K562 (cell line): ENCODE measurements around the gene RIPOR2. TPM values are rescaled to one million over a fixed set of nuclear protein-coding genes. Genes with fewer than 3 reads are reported as not detected.

Experiments used
- ATAC-seq: fragments of 200-7000 bp; cut with Tn5 transposase; 3 replicates; pipeline ENCODE4 v1.9.1; 2020; ENCODE audit warnings: moderate library complexity
- BruUV-seq: library from RNA; stranded (reverse); fragments of 400-500 nt; replicated peaks from 2 replicates; lab custom pipeline; 2021; lab: Mats Ljungman, UMichigan
- CTCF ChIA-PET: fragments of 300-600 bp; formaldehyde crosslinking; extraction: SDS; loops from one replicate; lab custom pipeline; 2021; ENCODE audit warnings: low intra/inter-chr PET ratio; lab: Yijun Ruan, JAX
- POLR2A ChIA-PET: fragments of 300-600, 350-650 bp; sonication (Branson Sonifier 250); formaldehyde crosslinking; extraction: SDS; loops from one replicate; lab custom pipeline; 2021; ENCODE audit warnings: antibody characterized with exemption, inconsistent platforms; lab: Yijun Ruan, JAX
- DNase-seq, 4 experiments: peaks; one replicate each; pipeline versions ENCODE4 v3.0.0 to v3.0.0-alpha.2; 2011 to 2018; ENCODE audit warnings: low spot score in 3 of 4, mixed read lengths in 3 of 4; ENCODE audit errors: extremely low read depth in 1 of 4
- FAIRE-seq: peaks from 2 replicates; lab custom pipeline; 2011; peaks lifted over from hg19 to GRCh38; lab: Jason Lieb, UNC
- H2AFZ ChIP-seq: 2 replicates; pipeline ENCODE4 v1.6.0; 2011; ENCODE audit warnings: low read depth, low read length, control low read depth, inconsistent platforms
- H3K27ac ChIP-seq: fragments of 200-600 bp; 3 replicates; pipeline ENCODE4 v1.8.0; 2011; ENCODE audit warnings: low read depth, mild to moderate bottlenecking, control low read depth, inconsistent platforms, low read length, moderate library complexity, mixed read lengths; ENCODE audit errors: extremely low read depth
- H3K27me3 ChIP-seq, 2 experiments: fragments of 300-600 bp in 1 of 2; 2 replicates in 1 of 2; 3 replicates in 1 of 2; pipeline versions ENCODE4 v1.6.0 to v1.8.0; 2011; ENCODE audit warnings: inconsistent platforms in 2 of 2, low read length in 2 of 2, mild to moderate bottlenecking in 1 of 2, mixed read lengths in 1 of 2, moderate library complexity in 1 of 2; ENCODE audit not compliant: control insufficient read depth in 2 of 2, insufficient read depth in 2 of 2
- H3K36me3 ChIP-seq: fragments of 300-600 bp; 3 replicates; pipeline ENCODE4 v1.8.0; 2011; ENCODE audit warnings: mild to moderate bottlenecking, low read length, inconsistent platforms; ENCODE audit not compliant: control insufficient read depth, insufficient read depth
- H3K4me1 ChIP-seq, 2 experiments: fragments of 200-600 bp in 1 of 2; replicated peaks in 1 of 2; 2 replicates in 1 of 2; 3 replicates in 1 of 2; pipeline versions ENCODE4 v1.5.1 to v1.8.0; 2011; ENCODE audit warnings: inconsistent platforms in 2 of 2, low read length in 2 of 2, mild to moderate bottlenecking in 1 of 2, mixed read lengths in 1 of 2, moderate library complexity in 1 of 2; ENCODE audit not compliant: control insufficient read depth in 2 of 2, insufficient read depth in 2 of 2
- H3K4me2 ChIP-seq: 2 replicates; pipeline ENCODE4 v1.6.1; 2011; ENCODE audit warnings: low read length, control low read depth, inconsistent platforms, mixed read lengths; ENCODE audit not compliant: insufficient read depth
- H3K4me3 ChIP-seq: fragments of 200-600 bp; sonication (generic), shearing (Covaris generic); 2 replicates; pipeline ENCODE4 v1.5.1; 2016; ENCODE audit warnings: control low read depth, inconsistent platforms
- H3K79me2 ChIP-seq: fragments of 200-600 bp; 3 replicates; pipeline ENCODE4 v1.8.0; 2011; ENCODE audit warnings: low read length, inconsistent platforms; ENCODE audit not compliant: control insufficient read depth, insufficient read depth
- H3K9ac ChIP-seq, 2 experiments: 2 replicates each; pipeline versions ENCODE4 v1.6.0 to v1.6.1; 2011; ENCODE audit warnings: low read depth in 2 of 2, low read length in 2 of 2, control low read depth in 1 of 2, inconsistent platforms in 1 of 2, mild to moderate bottlenecking in 1 of 2, mixed read lengths in 1 of 2; ENCODE audit not compliant: insufficient read depth in 1 of 2
- H3K9me1 ChIP-seq: one replicate; pipeline ENCODE4 v1.6.0; 2011; ENCODE audit warnings: inconsistent platforms, mild to moderate bottlenecking, low read length, moderate library complexity; ENCODE audit not compliant: control insufficient read depth, insufficient read depth
- H3K9me3 ChIP-seq: replicated peaks from 2 replicates; pipeline ENCODE4 v1.5.1; 2011; ENCODE audit warnings: low read depth, low read length, inconsistent platforms; ENCODE audit not compliant: control insufficient read depth, insufficient read depth
- H4K20me1 ChIP-seq: replicated peaks from 2 replicates; pipeline ENCODE4 v1.6.1; 2011; ENCODE audit warnings: low read length, inconsistent platforms, mixed read lengths; ENCODE audit not compliant: control insufficient read depth, insufficient read depth
- ARNT ChIP-seq, 2 experiments: fragments of 450-650 bp; IDR thresholded peaks; 2 replicates each; pipeline ENCODE4 v1.6.1; 2016; ENCODE audit warnings: mild to moderate bottlenecking in 1 of 2
- BCL6 ChIP-seq: fragments of 250-450 bp; sonication (Bioruptor Pico); IDR thresholded peaks from 2 replicates; pipeline ENCODE4 v1.4.0; 2020
- CEBPG ChIP-seq, 3 experiments: fragments of 200-800 bp in 1 of 3; sonication (Bioruptor generic) in 1 of 3; sonication (generic) in 1 of 3; formaldehyde crosslinking in 1 of 3; IDR thresholded peaks in 2 of 3; conservative IDR thresholded peaks in 1 of 3; 2 replicates each; pipeline versions ENCODE4 v1.6.1 to v1.8.0; 2016 to 2022; ENCODE audit warnings: missing compliant biosample characterization in 2 of 3, missing genetic modification characterization in 2 of 3, mild to moderate bottlenecking in 1 of 3, missing genetic modification reagents in 1 of 3
- DNMT1 ChIP-seq: fragments of 450-650 bp; IDR thresholded peaks from 2 replicates; pipeline ENCODE4 v1.6.1; 2016; ENCODE audit warnings: antibody characterized with exemption, mild to moderate bottlenecking
- ETS2 ChIP-seq: IDR thresholded peaks from 2 replicates; pipeline ENCODE4 v1.6.1; 2016; ENCODE audit warnings: borderline replicate concordance, missing genetic modification characterization, mild to moderate bottlenecking, moderate library complexity, missing compliant biosample characterization; ENCODE audit not compliant: poor library complexity, severe bottlenecking
- KAT2B ChIP-seq: IDR thresholded peaks from one replicate; pipeline ENCODE4 v1.6.1; 2012; ENCODE audit warnings: low read depth, mild to moderate bottlenecking, control low read depth, inconsistent platforms, low read length, moderate library complexity
- MBD1 ChIP-seq: fragments of 250-450 bp; sonication (Bioruptor Pico); IDR thresholded peaks from 2 replicates; pipeline ENCODE4 v1.8.0; 2022; ENCODE audit warnings: inconsistent platforms
- MTA3 ChIP-seq: fragments of 450-650 bp; formaldehyde crosslinking; IDR thresholded peaks from 2 replicates; pipeline ENCODE4 v1.6.1; 2017; ENCODE audit warnings: mild to moderate bottlenecking, borderline replicate concordance
- MXD1 ChIP-seq: fragments of 250-450 bp; sonication (Bioruptor Pico); IDR thresholded peaks from 2 replicates; pipeline ENCODE4 v1.8.0; 2021; ENCODE audit warnings: borderline replicate concordance, mild to moderate bottlenecking, moderate library complexity; ENCODE audit not compliant: poor library complexity, severe bottlenecking
- MYNN ChIP-seq, 2 experiments: sonication (generic); formaldehyde crosslinking in 1 of 2; IDR thresholded peaks; 2 replicates each; pipeline versions ENCODE4 v1.5.0 to v1.6.1; 2016 to 2020; ENCODE audit warnings: antibody characterized with exemption in 1 of 2, missing genetic modification reagents in 1 of 2
- PURB ChIP-seq: sonication (generic); formaldehyde crosslinking; IDR thresholded peaks from 2 replicates; pipeline ENCODE4 v1.9.0; 2021; ENCODE audit warnings: low read depth, mild to moderate bottlenecking, missing genetic modification reagents
- SIN3B ChIP-seq: fragments of 450-650 bp; IDR thresholded peaks from 2 replicates; pipeline ENCODE4 v1.6.1; 2017; ENCODE audit warnings: low read depth, mild to moderate bottlenecking, moderate library complexity
- SRSF9 ChIP-seq: fragments of 200-400 bp; formaldehyde crosslinking; IDR thresholded peaks from 2 replicates; pipeline ENCODE4 v1.6.1; 2017; ENCODE audit warnings: low read depth, low read length, borderline replicate concordance
- TEAD1 ChIP-seq, 2 experiments: fragments of 450-650 bp in 1 of 2; sonication (generic) in 1 of 2; formaldehyde crosslinking; IDR thresholded peaks; 2 replicates each; pipeline versions ENCODE4 v1.4.0 to v1.8.0; 2020 to 2022; ENCODE audit warnings: mild to moderate bottlenecking in 2 of 2, missing genetic modification reagents in 1 of 2
- USF2 ChIP-seq: sonication (generic); formaldehyde crosslinking; IDR thresholded peaks from 2 replicates; pipeline ENCODE4 v1.5.0; 2020; ENCODE audit warnings: missing genetic modification reagents
- ZNF253 ChIP-seq: fragments of 250-450 bp; sonication (Bioruptor Pico); conservative IDR thresholded peaks from 2 replicates; pipeline ENCODE4 v1.6.1; 2021; ENCODE audit warnings: mild to moderate bottlenecking
- ZNF584 ChIP-seq: fragments of 200-800 bp; sonication (Bioruptor generic); IDR thresholded peaks from 2 replicates; pipeline ENCODE4 v1.6.1; 2016; ENCODE audit warnings: low read depth, mild to moderate bottlenecking, missing genetic modification characterization, missing compliant biosample characterization
- WGBS: fragments of 100-300 bp; shearing (Covaris generic); methylation state at CpG from one replicate; pipeline ENCODE4 v1.1.6; 2016; ENCODE audit warnings: low coverage, mixed read lengths; ENCODE audit not compliant: insufficient coverage; ENCODE audit errors: missing lambda C conversion rate; 5-methylcytosine and 5-hydroxymethylcytosine counted together
- in situ Hi-C: fragments of 300-500 bp; cut with MboI; formaldehyde crosslinking; loops from 4 replicates; pipeline ENCODE4 v1.15.0; 2018; ENCODE audit warnings: inconsistent platforms, mixed read lengths
- intact Hi-C: fragments of 100-400 bp; cut with micrococcal nuclease; formaldehyde crosslinking; loops from 2 replicates; pipeline ENCODE4 v1.14.2; 2022
- polyA plus RNA-seq, 8 experiments: library from polyadenylated mRNA; depleted of rRNA in 4 of 8; stranded (reverse) in 5 of 8; unstranded in 3 of 8; fragments of >200 nt; fragmentation: Nextera tagmentation in 2 of 8; fragmentation: Illumina TruSeq in 1 of 8; extraction: Ambion mirVana in 2 of 8; extraction: Trizol in 1 of 8; gene quantifications; 2 replicates each; pipeline versions ENCODE4 v1.2.1 to v1.2.3, GENCODE V29; 2011 to 2014; ENCODE audit warnings: inconsistent platforms in 1 of 8, missing spikeins in 1 of 8
- total RNA-seq, 7 experiments: library from RNA; depleted of rRNA in 6 of 7; stranded (reverse); fragments of >200 nt in 6 of 7; fragmentation: Illumina TruSeq in 2 of 7; extraction: Trizol in 2 of 7; gene quantifications; 2 replicates each; pipeline versions ENCODE4 v1.2.1 to v1.2.3, GENCODE V29; 2011 to 2021; ENCODE audit warnings: low replicate concordance in 1 of 7

RIPOR2 gene
- total and polyA plus RNA-seq, 9 of the 15 experiments (the other 6 are each of a cell fraction or from before 2014, with no cell fraction given), result 0.04 to 1.0 (median 0.47) TPM; not detected in 2

GRCh38 chr6:24905483-24905882, 30.3 kb downstream of the RIPOR2 start:
- no TSS peak for BruUV-seq
- H3K9me1 ChIP-seq, result no peaks in the 10 kb centered on the region
- H3K4me1 ChIP-seq, result peaks cover 0 to 3% of the 10 kb centered on the region in 2 experiments; a peak in 1 of 5 replicates
- ChIA-PET POLR2A (interaction anchor here (0.6 to 1.4 kb wide), 3 partner anchors 8 to 380 kb away, joined by 3 to 5 read pairs (median 3); no protein-coding TSS in a partner anchor), CTCF (no interaction called here)
- DNase-seq (no peak), FAIRE-seq (no peak), ATAC-seq (no peak)
- no peak overlapping the region for H3K27ac ChIP-seq
- no peak overlapping the region for H3K4me2 ChIP-seq
- H3K9ac ChIP-seq, result no peak overlapping the region
- H3K9me3 ChIP-seq, result no peaks in the 10 kb centered on the region
- no peak overlapping the region for H3K4me3 ChIP-seq
- peaks cover 4% of the 10 kb centered on the region; the same call in 1 of the 2 replicates for H4K20me1 ChIP-seq
- peaks cover 33 to 37% of the 10 kb centered on the region in 2 experiments for H3K27me3 ChIP-seq
- no peaks in the 10 kb centered on the region for H3K36me3 ChIP-seq
- H3K79me2 ChIP-seq, result no peaks in the 10 kb centered on the region
- in situ Hi-C loops, result no loop called here
- WGBS, result 0% methylated on average over 3 of the region's 3 CpGs
- TF ChIP-seq ARNT (IDR thresholded peaks at IDR 0.05) (no peak), MBD1 (CRISPR knock-in tag) (no peak), ETS2 (tag) (no peak), MXD1 (CRISPR knock-in tag) (no peak), USF2 (no peak), ZNF584 (CRISPR knock-in tag) (no peak), BCL6 (no peak), MYNN (IDR thresholded peaks at IDR 0.05) (no peak), MYNN (CRISPR knock-in tag; IDR thresholded peaks at IDR 0.05) (no peak), SIN3B (no peak), PURB (CRISPR knock-in tag) (no peak), CEBPG (CRISPR knock-in tag; IDR thresholded peaks at IDR 0.05) (no peak), CEBPG (tag; conservative IDR thresholded peaks at IDR 0.05 in 1 of 2, IDR thresholded peaks at IDR 0.05 in 1 of 2) (no peak), TEAD1 (CRISPR knock-in tag; IDR thresholded peaks at IDR 0.05) (no peak), KAT2B (no peak), DNMT1 (no peak), SRSF9 (no peak), MTA3 (no peak), ZNF253 (no peak)
- intact Hi-C loops, result no loop called here
- no peak overlapping the region for H2AFZ ChIP-seq
